Suprapubic skin (tissue), 4 donors: ENCODE data around the gene SLC6A4. TPM values are rescaled to one million over a fixed set of nuclear protein-coding genes. Genes with fewer than 3 reads are reported as not detected.

Source experiments
- DNase-seq, 2 donors: peaks; one replicate each; pipeline ENCODE4 v3.0.0-alpha.2; 2019; ENCODE audit warnings: low spot score in 2 of 2
- H3K27ac ChIP-seq: fragments of 200-600 bp; sonication (generic); one replicate; pipeline ENCODE4 v1.5.1; 2019
- H3K27me3 ChIP-seq: fragments of 200-600 bp; sonication (generic); one replicate; pipeline ENCODE4 v1.5.1; 2019
- H3K36me3 ChIP-seq: fragments of 200-600 bp; sonication (generic); one replicate; pipeline ENCODE4 v1.5.1; 2019
- H3K4me1 ChIP-seq: fragments of 200-600 bp; sonication (generic); one replicate; pipeline ENCODE4 v1.5.1; 2019
- H3K4me3 ChIP-seq: fragments of 200-600 bp; sonication (generic); one replicate; pipeline ENCODE4 v1.5.1; 2019; ENCODE audit warnings: mild to moderate bottlenecking
- H3K9me3 ChIP-seq: fragments of 200-600 bp; sonication (generic); one replicate; pipeline ENCODE4 v1.5.1; 2019
- CTCF ChIP-seq, 2 donors: fragments of 200-600 bp in 1 of 2; fragments of 450-650 bp in 1 of 2; sonication (generic) in 1 of 2; IDR thresholded peaks; one replicate each; pipeline ENCODE4 v1.5.1; 2016 to 2019; ENCODE audit warnings: antibody characterized with exemption in 2 of 2, mild to moderate bottlenecking in 1 of 2, moderate library complexity in 1 of 2
- EP300 ChIP-seq: sonication (generic); formaldehyde crosslinking; IDR thresholded peaks from one replicate; pipeline ENCODE4 v1.6.1; 2017; ENCODE audit warnings: antibody characterized with exemption
- POLR2A ChIP-seq, 2 donors: fragments of 450-650 bp; IDR thresholded peaks; one replicate each; pipeline ENCODE4 v1.6.1; 2017; ENCODE audit warnings: antibody characterized with exemption in 2 of 2, mild to moderate bottlenecking in 2 of 2, moderate library complexity in 2 of 2
- POLR2AphosphoS5 ChIP-seq, 3 donors: sonication (generic); formaldehyde crosslinking; IDR thresholded peaks; one replicate each; pipeline ENCODE4 v1.6.1; 2017; ENCODE audit warnings: antibody characterized with exemption in 3 of 3
- WGBS: methylation state at CpG from one replicate; pipeline ENCODE4 v1.1.5; 2018; 5-methylcytosine and 5-hydroxymethylcytosine counted together
- total RNA-seq, 4 donors: library from RNA; depleted of rRNA; stranded (reverse); fragments of >200 nt; gene quantifications; one replicate each; pipeline ENCODE4 v1.1.0, GENCODE V29; 2016

SLC6A4 gene
- total RNA-seq, 4 donors from 2014 or later = 0.42 to 1.6 (median 0.69) TPM

GRCh38 chr17:30246460-30246859, 11.0 kb upstream of the SLC6A4 start:
- peaks cover 26% of the 10 kb centered on the region for H3K36me3 ChIP-seq
- 92% methylated on average over 7 of the region's 7 CpGs for WGBS
- TF ChIP-seq CTCF (IDR thresholded peaks at IDR 0.05) (no peak), EP300 (no peak), POLR2A (IDR thresholded peaks at IDR 0.05) (no peak)
- no peak overlapping the region for H3K4me3 ChIP-seq
- H3K27me3 ChIP-seq = no peaks in the 10 kb centered on the region
- DNase-seq = no peak
- no peaks in the 10 kb centered on the region for H3K4me1 ChIP-seq
- H3K27ac ChIP-seq = no peak overlapping the region
- no peaks in the 10 kb centered on the region for H3K9me3 ChIP-seq

GRCh38 chr17:30244853-30245385, 9.4 kb upstream of the SLC6A4 start:
- DNase-seq = no peak
- TF ChIP-seq EP300 (no peak), POLR2AphosphoS5 (IDR thresholded peaks at IDR 0.05) (no peak), CTCF (IDR thresholded peaks at IDR 0.05) (no peak), POLR2A (IDR thresholded peaks at IDR 0.05) (no peak)
- Histone ChIP-seq H3K9me3 (no peaks in the 10 kb centered on the region), H3K4me1 (no peaks in the 10 kb centered on the region), H3K36me3 (peaks cover 23% of the 10 kb centered on the region), H3K4me3 (no peak overlapping the region), H3K27ac (no peak overlapping the region), H3K27me3 (no peaks in the 10 kb centered on the region)
- 72% methylated on average over 4 of the region's 4 CpGs for WGBS

- 84% methylated on average over 8 of the region's 8 CpGs for WGBS
- Histone ChIP-seq H3K4me3 (no peak overlapping the region), H3K27me3 (peaks cover 4% of the 10 kb centered on the region), H3K4me1 (no peaks in the 10 kb centered on the region), H3K9me3 (no peaks in the 10 kb centered on the region), H3K27ac (no peak overlapping the region), H3K36me3 (peaks cover 11% of the 10 kb centered on the region)
- no peak for TF ChIP-seq POLR2AphosphoS5 (IDR thresholded peaks at IDR 0.05)
- no peak for TF ChIP-seq CTCF (IDR thresholded peaks at IDR 0.05)
- TF ChIP-seq EP300 = no peak
- no peak for TF ChIP-seq POLR2A (IDR thresholded peaks at IDR 0.05)
- no peak for DNase-seq
Observed at GRCh38 chr17:30243568-30243967, 8.1 kb upstream of the SLC6A4 start.

GRCh38 chr17:30243002-30243401, 7.5 kb upstream of the SLC6A4 start:
- H3K9me3 ChIP-seq = no peaks in the 10 kb centered on the region
- H3K36me3 ChIP-seq = peaks cover 6% of the 10 kb centered on the region
- H3K27ac ChIP-seq = no peak overlapping the region
- WGBS = 96% methylated on average over 4 of the region's 4 CpGs
- no peak overlapping the region for H3K4me3 ChIP-seq
- no peak for DNase-seq
- H3K4me1 ChIP-seq = peaks cover under 1% of the 10 kb centered on the region
- TF ChIP-seq POLR2AphosphoS5 (IDR thresholded peaks at IDR 0.05) (no peak), CTCF (IDR thresholded peaks at IDR 0.05) (no peak), POLR2A (IDR thresholded peaks at IDR 0.05) (no peak), EP300 (no peak)
- H3K27me3 ChIP-seq = peaks cover 9% of the 10 kb centered on the region

DNA sequence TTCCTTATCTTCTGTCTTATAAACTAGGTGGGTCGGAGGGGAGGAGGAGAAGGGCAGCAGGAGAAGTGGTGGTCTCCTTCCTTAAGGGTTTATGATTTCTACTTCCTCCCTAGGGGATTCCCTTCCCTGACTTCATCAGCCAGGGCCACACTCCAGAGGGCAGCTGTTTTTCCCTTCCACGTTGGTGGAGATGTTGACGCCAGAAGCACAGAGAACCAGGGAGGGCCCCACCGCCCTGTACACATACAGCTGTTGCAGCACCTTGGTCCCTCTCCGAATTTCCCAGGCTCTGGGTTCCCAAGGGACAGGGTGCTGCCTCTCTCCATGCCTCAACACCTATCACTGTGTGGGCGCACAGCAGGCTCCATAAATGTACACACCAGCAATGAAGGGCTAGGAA, 5.6 kb upstream of the SLC6A4 start:
- no peak for DNase-seq
- WGBS = 70% methylated on average over 5 of the region's 6 CpGs

More for the DNA sequence above, 5.6 kb upstream of the SLC6A4 start:
- no peak overlapping the region for H3K27ac ChIP-seq
- H3K27me3 ChIP-seq = peaks cover 13% of the 10 kb centered on the region
- peaks cover 20% of the 10 kb centered on the region for H3K4me1 ChIP-seq
- no peaks in the 10 kb centered on the region for H3K9me3 ChIP-seq
- no peak for TF ChIP-seq POLR2AphosphoS5 (IDR thresholded peaks at IDR 0.05)
- TF ChIP-seq EP300 = no peak
- TF ChIP-seq CTCF (IDR thresholded peaks at IDR 0.05) = no peak
- TF ChIP-seq POLR2A (IDR thresholded peaks at IDR 0.05) = no peak
- H3K36me3 ChIP-seq = no peaks in the 10 kb centered on the region
- H3K4me3 ChIP-seq = no peak overlapping the region
